GM18873 (cell line): ENCODE measurements around the gene SCTR.

Experiments used
- ATAC-seq: cut with Tn5 transposase; IDR thresholded peaks from one replicate; pipeline ENCODE4 v1.9.1; 2021; ENCODE audit warnings: mild to moderate bottlenecking, moderate library complexity, moderate number of reproducible peaks; ENCODE audit not compliant: unreplicated experiment, low FRiP score

SCTR gene

DNA sequence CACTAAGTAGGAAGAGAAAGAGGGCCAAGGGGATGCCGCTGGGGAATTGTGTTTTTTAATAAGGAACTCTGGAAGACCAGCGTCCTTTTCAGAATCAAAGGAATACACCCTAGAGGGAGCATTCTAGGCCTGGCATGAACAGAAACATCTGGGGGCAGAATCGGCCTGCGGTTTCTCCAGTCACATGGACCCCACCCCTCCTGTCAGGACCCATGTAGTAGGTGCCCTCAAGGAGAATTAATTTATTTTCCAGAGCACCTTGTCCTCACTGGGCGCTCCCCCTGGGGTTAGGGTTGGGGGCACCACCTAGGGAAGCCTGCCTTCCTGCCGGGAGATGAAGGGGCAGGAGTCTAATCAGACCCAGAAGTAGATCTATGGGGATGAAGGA is 48.4 kb downstream of the SCTR start:
- no peak for ATAC-seq

DNA sequence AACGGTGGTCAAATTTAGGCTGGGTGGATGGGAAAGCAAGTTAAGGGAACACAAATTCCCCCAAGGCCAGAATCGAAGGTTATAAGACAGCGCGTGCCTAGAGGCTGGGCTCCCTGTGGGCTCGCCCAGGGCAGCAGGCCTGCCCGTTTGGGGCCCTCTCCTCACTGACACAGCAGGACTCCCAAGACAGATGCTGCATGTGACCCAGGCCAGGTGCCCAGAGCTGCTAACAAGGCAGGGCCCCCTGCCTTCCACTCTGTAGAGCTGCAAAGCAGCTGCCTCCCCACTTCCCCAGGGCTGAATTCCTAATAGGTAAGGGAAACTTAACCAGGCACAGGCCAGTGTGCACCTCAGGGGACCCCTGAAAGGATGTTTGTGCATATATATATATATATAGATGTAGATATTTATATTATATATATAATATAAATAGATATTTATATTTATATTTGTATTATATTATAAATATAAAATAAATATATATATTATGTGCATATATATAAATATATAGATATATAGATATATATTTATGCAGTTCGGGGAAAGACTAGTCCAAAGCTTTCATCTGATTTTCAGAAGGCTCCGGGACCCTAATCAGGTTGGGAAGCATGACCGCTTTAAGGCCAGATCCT is 48.9 kb downstream of the SCTR start:
- no peak for ATAC-seq

DNA sequence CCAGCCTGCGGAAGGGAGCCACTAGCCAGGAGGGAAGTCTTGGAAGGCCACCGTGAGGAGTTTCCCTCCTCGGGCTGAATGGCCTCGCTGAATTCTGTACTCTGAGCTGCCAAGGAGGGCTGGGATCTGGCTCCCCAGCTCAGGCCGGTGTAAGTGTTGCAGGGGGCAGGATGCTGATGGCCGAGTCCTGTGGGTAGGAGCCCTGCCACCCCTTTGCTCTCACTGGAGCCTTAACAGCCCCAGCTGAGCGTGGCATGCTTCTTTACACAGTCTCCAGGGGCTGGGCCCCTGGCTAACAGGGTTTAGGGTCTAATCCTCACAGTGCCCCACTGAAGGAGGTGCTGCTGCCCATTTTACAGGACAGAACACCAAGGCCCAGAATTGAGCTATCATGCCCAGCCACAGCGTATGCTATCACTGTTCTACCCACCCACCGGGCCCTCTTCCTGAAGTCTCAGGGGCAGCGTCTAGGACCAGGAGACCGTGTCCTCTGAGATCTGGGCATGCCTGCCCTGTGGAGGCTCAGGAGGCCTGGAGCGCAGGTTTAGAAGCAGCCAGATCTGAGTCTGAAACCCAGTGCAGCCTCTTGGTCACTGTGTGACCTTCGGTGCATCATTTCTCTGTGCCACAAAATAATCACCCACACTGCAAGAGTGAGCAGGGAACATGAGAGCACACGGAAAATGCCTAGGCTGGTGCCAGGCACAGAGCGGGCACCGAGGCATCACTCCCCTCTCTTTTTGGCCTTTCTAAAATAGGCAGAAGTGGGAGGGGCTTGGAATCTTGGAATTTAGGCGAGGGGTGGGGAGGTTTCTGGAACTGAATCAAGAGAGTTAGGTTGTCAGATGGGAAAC is 49.7 kb downstream of the SCTR start:
- no peak for ATAC-seq

DNA sequence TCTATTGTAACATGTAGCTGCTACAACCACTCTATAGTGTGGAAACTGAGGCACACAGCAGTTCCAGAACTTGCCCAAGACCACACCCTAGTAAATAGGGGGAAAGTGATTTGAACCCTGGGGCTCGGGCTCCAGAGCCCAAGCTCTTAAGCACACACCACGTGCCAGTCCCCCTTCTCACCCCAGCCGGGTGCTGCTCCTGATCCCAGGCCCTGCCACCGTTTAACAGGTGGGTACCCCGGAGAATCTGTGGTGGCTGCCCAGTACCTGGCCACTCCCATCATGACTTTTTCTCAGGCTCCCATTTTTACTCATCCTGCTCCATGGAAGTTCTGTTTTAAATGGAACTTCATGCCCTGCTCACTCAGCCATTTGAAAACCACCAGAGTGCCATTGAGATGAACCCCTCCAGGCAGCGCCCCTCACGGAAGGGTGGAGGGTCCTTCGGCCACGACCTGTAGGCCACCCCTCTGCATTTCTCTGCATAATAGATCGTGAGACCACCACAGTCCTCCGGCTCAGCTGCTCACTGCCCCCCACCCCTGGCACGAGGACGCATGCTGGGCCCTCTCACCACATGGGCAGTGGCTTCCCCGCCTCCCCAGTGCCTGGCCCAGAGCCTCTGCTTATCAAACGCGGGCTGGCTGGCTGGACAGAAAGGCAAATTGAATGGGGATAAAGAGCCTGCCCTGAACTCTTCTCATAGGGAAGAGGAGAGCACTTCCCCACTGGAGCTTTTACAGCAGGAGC is 50.5 kb downstream of the SCTR start:
- no peak for ATAC-seq

DNA sequence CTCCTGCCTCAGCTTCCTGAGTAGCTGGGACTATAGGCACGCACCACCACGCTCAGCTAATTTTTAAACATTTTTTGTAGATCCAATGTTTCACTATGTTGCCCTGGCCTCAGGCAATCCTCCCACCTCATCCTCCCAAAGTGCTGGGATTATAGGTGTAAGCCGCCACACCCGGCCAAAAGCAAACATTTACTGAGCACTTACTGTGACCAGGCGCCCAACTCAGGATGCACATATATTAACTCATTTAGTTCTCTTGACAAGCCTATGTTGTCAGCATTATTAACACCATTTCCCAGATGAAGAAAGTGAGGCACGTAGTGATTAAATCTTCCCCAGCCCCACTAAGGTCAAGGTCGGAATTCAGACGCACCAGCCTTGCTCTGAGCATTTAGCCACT is 51.5 kb downstream of the SCTR start:
- ATAC-seq, result no peak

DNA sequence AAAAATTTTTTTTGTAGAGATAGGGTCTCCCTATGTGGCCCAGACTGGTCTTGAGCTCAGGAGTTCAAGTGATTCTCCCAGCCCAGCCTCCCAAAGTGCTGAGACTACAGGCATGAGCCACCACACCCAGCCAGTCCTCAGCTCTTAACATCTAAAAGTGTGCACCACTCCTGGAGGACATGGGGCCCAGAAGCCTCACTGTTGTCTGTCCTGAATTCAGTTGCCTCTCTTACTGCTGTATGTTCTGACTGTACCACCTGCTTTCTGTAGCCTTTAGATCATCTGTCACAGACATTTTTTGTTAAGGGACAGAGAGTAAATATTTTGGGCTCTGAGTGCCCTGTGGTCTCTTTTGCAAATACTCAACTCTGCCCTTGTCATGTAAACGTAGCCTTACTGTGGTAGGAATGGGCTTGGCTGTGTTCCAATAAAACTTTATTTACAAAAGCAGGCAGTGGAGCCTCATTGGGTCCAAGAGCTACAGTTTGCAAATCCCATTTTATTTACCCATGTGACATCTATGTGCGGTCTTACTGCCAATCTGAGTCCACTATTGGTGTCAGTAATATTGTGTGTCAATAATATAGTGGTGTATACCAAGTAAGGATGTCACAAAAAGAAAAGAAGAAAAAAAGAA is 54.5 kb downstream of the SCTR start:
- ATAC-seq, result no peak

DNA sequence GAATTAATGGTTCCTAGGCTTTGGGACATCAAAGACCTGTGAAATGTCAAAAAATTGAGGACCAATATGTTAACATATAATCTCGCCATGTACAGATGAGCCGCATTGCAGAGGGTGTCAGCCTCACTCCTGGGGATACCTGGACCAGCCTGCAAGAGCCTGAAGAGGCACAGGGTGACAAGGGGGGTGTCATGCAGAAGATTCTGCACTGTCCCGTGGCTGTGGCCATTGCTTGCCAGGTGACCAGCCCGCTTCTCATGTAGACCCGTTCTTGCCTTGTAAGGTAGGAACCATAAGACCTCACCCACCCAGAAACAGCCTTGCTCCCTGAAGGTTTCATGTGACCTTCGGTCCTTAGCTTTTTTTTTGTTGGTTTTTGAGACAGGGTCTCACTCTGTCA is 55.2 kb downstream of the SCTR start:
- no peak for ATAC-seq

DNA sequence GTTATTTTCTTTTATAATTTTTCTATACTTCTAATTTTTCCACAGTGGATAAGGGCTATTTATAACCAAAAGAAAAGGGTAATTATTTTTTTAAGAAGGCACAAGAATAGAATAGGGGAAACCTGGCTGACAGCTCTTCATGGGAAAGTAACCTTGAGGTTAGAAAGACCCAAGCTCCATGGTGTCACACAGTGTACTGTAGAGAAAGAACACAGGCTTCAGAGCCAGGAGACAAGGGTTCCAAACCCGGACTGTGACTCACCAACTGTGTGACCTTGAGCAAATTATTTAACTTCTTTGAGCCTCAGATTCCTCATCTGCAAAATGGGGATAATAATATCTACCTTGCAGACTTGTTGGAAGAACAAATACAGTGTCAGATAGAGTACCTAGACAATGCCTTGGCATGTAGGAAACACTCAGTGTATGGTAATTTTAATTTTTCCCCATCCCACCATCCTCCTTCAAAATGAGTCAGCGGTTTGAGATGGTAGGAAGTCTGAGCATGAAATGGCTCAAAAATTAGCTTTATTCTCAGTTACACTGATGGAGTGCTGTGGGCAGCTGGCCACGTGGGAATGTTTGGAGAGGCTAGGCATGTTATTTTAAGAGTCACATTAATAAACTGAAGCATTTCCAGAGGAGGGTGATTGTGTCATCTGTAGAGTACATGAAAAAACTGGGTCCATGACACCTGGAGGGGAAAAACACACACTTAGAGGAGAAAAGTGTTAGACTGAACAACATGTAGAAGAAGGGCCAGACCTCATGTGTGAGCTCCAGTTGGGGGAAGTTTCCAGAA is 55.9 kb downstream of the SCTR start:
- ATAC-seq, result no peak

DNA sequence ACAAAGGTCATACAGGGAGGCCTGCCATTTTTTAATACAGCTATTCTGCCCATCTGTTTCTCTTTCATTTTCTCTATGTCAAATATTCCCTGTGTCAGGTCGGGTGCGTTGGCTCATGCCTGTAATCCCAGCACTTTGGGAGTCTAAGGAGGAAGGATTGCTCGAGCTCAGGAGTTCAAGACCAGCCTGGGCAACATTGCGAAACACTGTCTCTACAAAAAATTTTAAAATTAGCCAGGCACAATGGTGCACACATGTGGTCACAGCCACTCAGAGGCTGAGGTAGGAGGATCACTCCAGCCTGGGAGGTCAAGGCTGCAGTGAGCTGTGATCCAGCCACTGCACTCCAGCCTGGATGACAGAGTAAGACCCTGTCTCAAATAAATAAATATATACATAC is 57.9 kb downstream of the SCTR start:
- ATAC-seq, result no peak

DNA sequence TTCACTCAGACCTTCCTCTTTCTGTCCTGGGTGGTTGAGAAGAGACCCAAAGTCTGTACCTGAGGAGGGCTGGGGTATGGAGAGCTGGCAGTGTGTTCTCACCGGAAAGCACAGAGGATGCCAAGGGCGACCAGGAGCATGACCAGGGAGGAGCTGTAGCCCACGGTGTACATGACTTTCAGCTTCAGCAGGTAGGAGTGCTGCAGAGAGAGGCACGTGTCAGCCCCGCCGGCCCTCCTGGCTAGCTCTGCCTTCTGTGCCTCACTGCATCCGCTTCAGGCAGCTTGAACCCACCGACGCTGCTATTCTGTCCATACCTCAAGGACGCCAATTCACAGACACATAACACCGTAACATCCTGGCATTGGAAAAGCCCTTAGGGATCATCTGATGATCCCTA is 58.6 kb downstream of the SCTR start:
- no peak for ATAC-seq

DNA sequence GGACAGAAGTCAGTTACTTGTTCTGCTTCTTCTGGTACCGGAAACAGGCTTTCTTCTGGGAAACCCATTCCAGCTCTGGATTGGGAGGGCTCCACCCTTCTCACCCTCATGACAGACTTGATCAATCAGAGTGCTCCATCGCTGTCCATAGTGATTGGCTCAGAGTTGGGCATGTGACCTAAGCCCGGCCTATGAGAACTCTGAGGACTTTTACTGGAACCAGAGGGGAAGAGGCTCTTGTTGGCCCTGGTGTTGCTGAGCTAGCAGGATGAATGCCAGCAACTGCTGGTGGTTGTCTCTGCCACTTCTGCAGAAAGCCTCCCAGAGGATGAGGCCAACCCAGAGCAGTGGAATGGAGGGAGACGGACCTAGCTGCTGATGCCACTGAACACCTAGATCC is 59.3 kb downstream of the SCTR start:
- ATAC-seq, result no peak

DNA sequence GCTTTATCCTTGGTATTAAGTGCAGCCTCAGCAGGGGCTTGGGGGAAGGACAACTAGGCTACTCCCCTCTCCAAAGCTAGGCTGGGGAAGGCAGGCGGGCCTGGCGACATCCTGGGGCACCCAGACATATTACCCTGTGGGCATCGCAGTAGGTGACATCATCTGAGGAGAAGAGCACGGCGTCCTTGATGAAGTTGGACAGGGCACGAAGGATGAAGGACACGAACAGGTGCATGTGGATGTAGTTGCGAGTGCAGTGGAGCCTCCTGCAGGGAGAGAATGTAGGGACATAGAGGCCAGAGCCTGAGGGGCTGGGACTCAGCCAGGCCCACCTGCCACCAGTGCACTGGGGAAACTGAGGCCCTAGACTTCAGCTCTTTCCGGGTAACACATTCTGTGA is 60.3 kb downstream of the SCTR start:
- no peak for ATAC-seq

DNA sequence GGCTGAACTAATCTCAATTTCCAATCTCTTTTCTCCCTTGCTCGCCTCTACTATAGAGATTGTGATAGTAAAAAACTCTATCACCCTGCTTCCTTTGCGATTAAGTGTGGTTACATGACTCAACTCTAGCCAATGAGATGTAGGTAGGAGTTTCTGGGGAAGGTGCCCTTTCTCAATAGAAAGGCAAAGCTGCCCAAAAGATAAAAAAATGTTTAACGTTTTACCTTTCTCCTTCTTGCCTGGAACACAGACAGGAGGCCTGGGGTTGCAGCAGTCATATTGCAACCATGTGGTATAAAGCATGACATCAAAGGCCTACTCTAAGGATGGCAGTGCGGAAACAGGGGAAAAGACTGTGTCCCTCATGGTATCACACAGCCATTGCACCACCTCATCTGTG is 61.1 kb downstream of the SCTR start:
- no peak for ATAC-seq

DNA sequence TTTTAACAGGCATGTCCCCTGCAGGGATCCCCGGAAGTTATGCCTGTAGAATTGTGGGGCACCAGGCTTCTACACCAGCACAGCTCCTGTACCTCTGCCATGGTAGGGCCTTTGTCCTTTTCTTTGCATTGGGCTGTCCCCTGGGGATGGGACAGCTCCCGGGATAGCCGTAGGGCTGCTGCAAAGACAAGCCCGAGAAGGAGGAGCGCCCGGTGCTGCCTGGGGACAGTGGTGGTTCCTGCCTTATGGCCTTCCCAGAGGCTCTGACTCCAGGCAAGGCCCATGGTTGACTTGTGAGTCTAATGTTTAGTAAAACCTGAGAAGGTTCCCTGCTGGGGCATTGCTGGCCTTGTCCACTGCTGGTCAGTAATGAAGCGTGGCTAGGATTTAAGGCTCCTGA is 61.7 kb downstream of the SCTR start:
- no peak for ATAC-seq

DNA sequence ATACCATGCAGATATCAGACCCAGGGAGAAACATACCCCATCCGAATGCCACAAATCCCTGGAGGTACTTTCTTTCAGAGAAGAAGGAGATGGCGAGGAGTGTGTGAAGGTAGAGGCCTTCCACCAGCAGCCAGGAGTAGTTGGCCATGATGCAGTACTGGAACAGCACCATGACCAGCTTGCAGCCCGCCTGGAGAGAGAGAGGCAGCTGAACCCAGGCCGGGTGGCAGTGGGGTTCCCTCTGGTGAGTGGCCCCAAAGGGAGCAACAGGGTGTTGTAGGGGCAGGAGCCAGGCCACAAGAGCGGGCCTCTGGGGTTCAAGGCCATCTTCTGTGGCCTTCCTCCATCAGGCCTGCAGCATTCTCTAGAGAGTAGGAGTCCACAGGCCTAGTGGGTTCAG is 62.5 kb downstream of the SCTR start:
- ATAC-seq, result no peak

DNA sequence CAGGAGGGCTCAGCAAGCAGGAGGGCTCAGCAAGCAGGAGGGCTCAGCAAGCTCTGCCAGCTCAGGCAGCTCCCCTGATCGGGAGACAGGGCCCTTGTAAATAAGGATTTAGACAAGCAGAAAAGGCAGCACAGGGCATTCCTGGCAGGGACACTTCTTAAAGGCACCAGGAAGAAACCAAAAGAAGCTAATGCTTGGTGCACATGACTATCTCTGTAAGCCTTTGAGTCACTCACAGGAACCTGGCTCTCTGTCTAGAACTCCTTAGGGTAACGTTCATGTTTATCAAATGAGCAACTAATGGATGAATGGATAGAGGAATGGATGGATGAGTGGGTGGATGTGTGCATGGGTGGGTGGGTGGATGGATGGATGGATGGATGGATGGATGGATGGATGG is 64.2 kb downstream of the SCTR start:
- ATAC-seq, result no peak

DNA sequence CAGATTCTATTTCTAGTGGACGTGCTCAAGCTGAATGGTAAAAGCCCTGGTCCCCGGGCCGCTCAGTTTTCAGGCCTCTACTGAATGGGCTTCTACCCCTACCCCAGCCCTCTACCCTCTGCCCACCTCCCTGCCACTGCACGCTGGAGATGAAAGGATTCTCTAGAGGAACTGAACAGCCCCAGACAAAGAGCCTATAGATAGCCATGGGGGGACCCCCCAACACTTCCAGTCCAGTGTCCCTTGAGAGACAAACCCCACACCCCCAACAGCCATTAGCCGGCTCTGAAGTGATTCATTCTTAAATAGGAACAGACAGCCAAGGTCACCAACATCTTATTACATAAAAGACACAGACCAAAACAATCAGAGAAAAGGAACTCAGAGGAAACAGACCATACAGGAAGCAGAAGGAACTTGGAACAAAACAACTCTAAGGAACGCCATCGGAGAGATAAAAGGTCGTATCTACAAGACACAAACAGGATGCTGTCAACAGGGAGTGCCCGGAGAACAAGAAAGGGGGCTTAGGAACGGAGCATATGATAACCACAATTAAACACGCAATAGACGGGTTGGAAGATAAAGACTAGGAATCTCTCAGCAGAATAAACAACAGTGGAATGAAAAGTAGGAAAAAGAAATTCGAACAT is 69.1 kb downstream of the SCTR start:
- no peak for ATAC-seq

DNA sequence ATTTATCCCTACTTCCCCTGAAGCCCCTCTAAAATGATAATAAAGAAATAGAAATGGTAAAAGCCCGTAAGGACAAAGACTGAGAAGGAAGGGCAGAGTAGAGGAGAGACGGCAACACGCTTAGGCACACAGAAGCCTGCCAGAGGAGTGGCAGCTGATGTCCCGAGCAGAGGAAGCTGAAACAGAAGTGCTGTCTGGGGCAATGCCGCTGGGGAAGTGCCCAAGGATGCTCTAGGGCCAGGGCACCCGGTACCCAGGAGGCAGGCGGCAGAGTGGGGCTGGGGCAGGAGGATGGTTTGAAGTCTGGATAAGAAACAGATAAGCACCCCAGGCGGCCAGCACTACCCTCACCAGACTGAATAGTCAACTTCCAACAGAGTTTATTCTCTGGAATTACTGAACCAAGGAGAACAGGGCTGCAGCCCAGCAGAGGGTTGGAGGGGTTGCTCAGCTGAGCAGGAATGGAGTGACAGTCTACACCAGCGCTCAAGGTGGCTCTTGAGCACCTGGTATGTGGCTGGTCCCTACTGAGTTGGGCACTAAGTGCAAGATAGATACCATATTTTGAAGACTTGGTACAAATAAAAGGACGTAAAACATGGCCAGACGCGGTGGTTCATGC is 70.2 kb downstream of the SCTR start:
- ATAC-seq, result no peak

DNA sequence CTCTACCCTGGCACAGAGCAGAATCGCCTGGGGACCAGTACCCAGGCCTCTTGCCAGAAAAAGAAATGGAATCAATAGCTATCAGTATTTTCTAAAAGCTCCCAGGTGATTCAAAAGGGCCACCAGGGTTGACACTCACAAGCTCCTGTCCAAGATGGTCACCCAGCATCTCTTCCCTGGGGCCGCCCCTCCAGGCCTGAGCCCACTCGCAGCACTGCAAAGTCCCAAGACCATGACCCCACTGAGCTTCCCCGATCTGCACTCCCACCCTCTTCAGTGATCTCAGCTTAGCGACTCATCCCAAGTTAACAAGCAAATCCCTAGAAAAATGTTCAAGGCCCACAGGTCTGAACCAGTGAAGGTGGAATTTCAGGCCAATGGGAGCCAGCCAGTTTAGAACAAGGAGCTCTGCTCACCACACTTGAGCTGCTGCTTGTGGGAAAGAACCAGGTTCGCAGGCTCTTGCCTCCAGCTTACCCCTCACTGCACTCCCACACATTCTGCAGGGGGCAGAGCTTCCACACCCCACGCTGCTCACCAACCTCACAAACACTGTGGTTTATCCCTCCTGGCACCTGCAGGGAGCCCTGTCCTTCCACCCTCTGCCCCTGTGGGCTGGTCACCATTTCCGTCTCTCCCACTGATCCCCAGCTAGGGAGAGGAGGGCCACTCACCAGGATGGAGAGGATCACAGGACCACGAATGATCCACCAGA is 72.8 kb downstream of the SCTR start:
- no peak for ATAC-seq
